OCI-LY3 (cell line): ENCODE results near the gene PPP2R2D.

Experiments
- EZH2phosphoT487 ChIP-seq: fragments of 200-600 bp; shearing (Covaris generic); IDR thresholded peaks from 2 replicates; pipeline ENCODE4 v1.6.1; 2018; ENCODE audit warnings: antibody characterized with exemption, mixed run types, low read depth
- TF ChIP-seq, protein P1 (sequence below): fragments of 200-600, 300-600 bp; sonication (generic); IDR thresholded peaks from 2 replicates; pipeline ENCODE4 v1.5.1; 2014; ENCODE audit warnings: antibody characterized with exemption, low read length, low read depth

DNA sequence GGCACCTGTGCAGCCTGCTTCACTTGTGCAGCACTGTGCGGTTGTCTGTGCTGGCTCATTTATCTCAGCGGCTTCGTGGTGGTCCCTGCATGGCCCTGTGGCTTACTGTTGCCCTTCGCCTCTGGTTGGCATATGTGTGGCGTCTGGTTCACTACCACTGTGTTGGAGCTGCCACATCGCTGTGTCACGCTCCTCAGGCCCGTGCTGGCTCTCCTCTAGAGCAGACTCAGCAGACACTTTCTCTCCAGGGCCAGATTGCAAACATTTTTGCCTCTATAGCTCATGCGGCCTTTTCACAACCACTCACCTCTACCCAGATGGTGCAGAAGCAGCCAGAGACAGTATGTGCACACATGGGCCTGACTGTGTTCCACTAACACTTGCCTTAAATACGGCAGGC lies 37.9 kb downstream of the PPP2R2D start:
- TF ChIP-seq, protein P1, sequence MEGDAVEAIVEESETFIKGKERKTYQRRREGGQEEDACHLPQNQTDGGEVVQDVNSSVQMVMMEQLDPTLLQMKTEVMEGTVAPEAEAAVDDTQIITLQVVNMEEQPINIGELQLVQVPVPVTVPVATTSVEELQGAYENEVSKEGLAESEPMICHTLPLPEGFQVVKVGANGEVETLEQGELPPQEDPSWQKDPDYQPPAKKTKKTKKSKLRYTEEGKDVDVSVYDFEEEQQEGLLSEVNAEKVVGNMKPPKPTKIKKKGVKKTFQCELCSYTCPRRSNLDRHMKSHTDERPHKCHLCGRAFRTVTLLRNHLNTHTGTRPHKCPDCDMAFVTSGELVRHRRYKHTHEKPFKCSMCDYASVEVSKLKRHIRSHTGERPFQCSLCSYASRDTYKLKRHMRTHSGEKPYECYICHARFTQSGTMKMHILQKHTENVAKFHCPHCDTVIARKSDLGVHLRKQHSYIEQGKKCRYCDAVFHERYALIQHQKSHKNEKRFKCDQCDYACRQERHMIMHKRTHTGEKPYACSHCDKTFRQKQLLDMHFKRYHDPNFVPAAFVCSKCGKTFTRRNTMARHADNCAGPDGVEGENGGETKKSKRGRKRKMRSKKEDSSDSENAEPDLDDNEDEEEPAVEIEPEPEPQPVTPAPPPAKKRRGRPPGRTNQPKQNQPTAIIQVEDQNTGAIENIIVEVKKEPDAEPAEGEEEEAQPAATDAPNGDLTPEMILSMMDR, result no peak
- no peak for TF ChIP-seq EZH2phosphoT487
